NCI-H510A treated with DMSO at 0.1 percent for 48 hours (cell line): ENCODE data around the gene NACAD.

ENCODE experiments used
- DNase-seq: peaks from one replicate; lab custom pipeline; 2025; lab: John Stamatoyannopoulos, UW

Gene NACAD

GRCh38 chr7:45075355-45075644 is 13.5 kb downstream of the NACAD start:
- DNase-seq = no peak

- no peak for DNase-seq
Measured at GRCh38 chr7:45074528-45075354, 14.0 kb downstream of the NACAD start.

- DNase-seq = no peak
Measured at GRCh38 chr7:45073786-45074527, 14.8 kb downstream of the NACAD start.

GRCh38 chr7:45073031-45073785 is 15.6 kb downstream of the NACAD start:
- DNase-seq = no peak

- DNase-seq = no peak
Measured at GRCh38 chr7:45072131-45073030, 16.4 kb downstream of the NACAD start.

GRCh38 chr7:45071528-45071927 is 17.2 kb downstream of the NACAD start:
- no peak for DNase-seq

GRCh38 chr7:45070254-45070642 is 18.5 kb downstream of the NACAD start:
- no peak for DNase-seq

GRCh38 chr7:45069444-45070253 is 19.1 kb downstream of the NACAD start:
- no peak for DNase-seq

- no peak for DNase-seq
Measured at GRCh38 chr7:45068236-45069023, 20.3 kb downstream of the NACAD start.

GRCh38 chr7:45067582-45067981 is 21.2 kb downstream of the NACAD start:
- no peak for DNase-seq

- no peak for DNase-seq
Measured at GRCh38 chr7:45066409-45066808, 22.4 kb downstream of the NACAD start.

GRCh38 chr7:45065031-45065995 is 23.5 kb downstream of the NACAD start:
- no peak for DNase-seq

GRCh38 chr7:45064047-45064725 is 24.6 kb downstream of the NACAD start:
- no peak for DNase-seq

- DNase-seq = no peak
Measured at GRCh38 chr7:45061806-45062425, 26.9 kb downstream of the NACAD start.

GRCh38 chr7:45061352-45061751 is 27.4 kb downstream of the NACAD start:
- no peak for DNase-seq

- no peak for DNase-seq
Measured at GRCh38 chr7:45060295-45060694, 28.5 kb downstream of the NACAD start.

- DNase-seq = no peak
Measured at GRCh38 chr7:45057878-45058277, 30.9 kb downstream of the NACAD start.
